ENCODE data around the gene DIDO1.

The DIDO1 gene

GRCh38 chr20:62907384-62908317 is 18.7 kb downstream of the DIDO1 start:
- no peak for DNase-seq

DNA sequence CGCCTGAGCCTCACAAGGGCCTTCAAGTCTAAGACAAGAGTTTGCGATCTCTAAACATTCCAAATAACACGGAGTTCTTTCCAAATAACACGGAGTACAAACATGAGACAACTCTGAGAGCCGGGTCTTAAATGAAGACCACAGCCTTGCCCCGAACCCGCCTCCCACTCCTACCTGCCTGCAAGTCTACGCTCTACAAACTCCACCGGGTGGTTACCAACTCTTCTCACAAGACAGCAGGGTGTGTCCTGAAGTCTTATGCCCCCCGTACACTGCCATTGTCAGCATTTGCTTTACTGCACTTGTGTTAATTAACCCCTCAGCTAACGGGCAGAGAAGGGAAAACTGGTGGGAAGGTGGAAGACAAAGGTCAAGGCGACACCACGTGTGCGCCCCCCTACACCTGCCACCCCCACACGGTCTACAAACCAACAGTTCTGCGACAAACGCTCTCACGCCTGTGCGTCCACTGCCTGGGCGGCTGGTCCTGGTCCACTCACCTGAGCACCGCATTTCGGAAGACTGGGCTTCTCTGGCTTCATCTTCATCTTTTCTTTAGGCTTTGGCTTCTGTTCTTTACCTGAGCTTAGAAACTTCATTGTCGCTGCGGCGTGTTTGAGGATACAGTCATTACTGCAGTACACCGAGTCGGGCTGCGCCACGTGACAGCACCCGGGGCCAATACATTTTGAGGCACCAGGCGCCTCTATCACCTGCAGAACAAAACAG is 19.5 kb downstream of the DIDO1 start:
- DNase-seq: no peak

DNA sequence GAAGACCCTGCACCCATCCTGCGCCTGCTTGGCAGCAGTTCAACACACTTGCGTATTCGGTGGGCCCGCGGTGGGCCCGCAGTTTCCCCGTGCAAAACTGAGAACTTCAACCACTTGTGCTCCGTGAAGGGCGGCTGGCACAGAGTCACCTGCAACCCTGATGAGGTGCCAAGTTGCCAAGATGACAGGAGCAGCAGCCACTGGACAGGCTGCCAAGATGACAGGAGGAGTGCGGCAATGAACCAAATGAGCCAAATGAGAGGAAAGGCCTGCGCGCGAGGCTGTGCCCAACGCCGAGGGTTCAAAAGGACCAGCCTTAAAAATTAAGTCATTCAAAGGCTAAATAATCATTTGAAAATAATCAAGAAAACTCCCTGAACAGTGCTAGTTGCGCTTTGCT is 20.1 kb downstream of the DIDO1 start:
- DNase-seq: no peak

GRCh38 chr20:62905536-62906117 is 20.7 kb downstream of the DIDO1 start:
- DNase-seq: no peak

- DNase-seq: no peak
These were observed 23.2 kb downstream of the DIDO1 start for GRCh38 chr20:62902926-62903615.

- DNase-seq: no peak
These were observed 24.4 kb downstream of the DIDO1 start for GRCh38 chr20:62901891-62902290.

DNA sequence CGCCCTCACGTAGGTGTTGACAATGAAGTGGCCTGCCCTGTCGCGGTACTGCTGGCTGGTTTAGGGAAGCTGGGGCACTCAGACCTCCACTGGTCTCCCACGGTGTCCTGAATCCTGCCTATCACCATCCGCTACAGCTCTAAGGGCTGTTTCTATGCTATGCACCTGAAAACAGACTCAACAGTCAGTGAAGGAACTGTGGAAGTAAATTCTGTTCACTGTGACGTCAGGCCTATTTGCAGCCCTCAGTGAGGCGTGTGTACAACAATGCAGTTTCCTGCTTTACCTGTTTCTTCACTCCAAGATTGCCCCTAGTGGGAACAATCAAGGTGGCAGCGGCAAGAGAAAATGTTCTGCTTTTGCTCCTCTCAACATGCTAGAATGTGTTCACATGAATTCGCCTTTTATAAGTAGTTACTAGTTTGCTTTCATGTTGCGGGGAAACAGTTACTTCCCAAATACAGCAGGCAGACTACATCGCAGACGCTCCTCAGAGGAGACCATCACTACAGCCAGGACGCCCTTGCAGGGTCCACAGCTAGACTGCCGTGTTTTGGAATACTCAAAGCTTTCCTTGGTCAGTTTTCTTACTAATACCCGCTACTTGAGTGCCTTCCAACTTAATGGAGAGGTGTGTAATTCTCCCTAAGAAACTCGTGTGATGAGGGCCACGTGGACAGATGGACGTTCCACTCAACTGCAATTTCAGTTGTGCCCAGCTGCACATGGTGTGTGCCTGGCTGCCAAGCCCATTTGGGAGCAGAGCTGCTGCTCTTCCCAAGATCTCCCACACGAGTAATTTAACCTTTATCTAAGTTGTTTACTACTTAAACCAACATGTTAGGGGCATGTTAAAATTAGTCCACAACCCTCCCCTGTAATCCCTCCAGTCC is 25.4 kb downstream of the DIDO1 start:
- DNase-seq: peak; percentile 71

DNA sequence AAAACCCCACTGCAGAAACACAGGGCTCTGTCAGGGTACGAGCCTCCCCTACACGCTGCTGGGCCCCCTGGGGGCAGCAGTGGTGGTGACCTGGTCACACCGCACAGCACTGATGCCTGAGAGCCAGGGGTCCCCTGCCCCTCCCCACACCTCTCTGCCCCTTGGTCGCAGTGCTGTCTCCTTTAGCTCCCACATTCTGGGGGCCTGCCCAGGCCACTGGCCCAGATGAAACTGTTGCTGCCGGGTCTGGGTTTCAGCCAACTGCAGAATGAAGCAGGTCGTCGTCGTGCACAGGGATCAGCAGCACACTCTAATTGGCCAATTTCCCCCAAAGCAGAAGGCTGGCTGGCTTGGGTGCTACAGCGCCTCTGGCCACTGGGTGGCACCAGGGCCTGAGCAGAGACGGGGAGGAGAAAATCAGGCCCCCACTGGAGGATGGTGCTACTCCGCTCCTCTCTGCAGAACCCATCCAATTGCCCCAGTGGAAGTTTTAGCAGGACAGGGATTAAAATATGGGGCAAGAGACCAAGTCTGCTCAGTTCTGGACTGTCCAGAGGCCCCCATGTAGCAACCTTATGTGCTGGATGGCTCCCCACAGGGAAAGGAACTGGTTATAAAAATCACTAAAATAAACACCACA is 26.1 kb downstream of the DIDO1 start:
- peak; percentile 70 for DNase-seq

DNA sequence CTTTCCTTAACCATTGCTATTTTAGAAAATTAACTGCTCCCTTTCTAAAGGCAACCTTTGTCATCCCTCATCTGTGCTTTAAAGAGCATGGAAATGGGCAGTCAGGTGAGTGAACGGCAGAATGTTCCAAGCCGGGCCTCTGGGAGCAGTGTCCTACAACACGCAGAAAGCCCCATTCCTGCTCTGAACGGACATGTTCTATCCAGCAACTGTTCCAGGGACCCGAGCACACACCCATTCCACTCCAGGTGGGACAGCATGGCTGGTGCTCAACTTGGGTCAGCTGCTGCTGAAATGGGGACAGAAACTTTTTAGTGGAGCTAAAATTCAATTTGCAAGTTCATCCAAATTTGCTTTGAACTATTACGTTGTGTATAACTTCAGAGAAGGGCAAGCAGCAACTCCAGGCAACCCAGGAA is 26.7 kb downstream of the DIDO1 start:
- DNase-seq: no peak

- DNase-seq: no peak
These were observed 27.2 kb downstream of the DIDO1 start for GRCh38 chr20:62898970-62899632.

- no peak for DNase-seq
These were observed 28.0 kb downstream of the DIDO1 start for GRCh38 chr20:62898093-62898964.

- no peak for DNase-seq
These were observed 28.6 kb downstream of the DIDO1 start for GRCh38 chr20:62897666-62898065.

DNA sequence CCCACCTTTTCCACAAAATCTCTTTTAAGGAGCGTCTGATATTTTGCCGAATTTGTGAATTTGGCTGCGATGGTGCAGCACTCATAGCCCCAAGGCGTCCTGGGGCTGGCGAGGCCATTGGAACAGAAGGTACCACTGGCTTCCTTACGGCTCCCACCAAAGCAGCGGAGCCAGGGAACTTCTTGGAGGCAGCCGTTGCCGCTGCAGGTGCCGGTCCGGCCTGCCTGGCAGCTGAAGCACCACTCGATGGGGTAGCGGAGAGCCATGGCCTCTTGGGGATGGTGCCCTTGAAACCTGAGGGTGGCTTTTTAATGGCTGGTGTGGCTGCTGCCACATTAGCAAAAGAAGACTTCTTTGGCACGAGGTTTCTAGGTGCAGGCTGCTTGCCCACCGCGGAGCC is 29.8 kb downstream of the DIDO1 start:
- peak; percentile 48 for DNase-seq

- DNase-seq: no peak
These were observed 30.8 kb downstream of the DIDO1 start for GRCh38 chr20:62895539-62895938.

DNA sequence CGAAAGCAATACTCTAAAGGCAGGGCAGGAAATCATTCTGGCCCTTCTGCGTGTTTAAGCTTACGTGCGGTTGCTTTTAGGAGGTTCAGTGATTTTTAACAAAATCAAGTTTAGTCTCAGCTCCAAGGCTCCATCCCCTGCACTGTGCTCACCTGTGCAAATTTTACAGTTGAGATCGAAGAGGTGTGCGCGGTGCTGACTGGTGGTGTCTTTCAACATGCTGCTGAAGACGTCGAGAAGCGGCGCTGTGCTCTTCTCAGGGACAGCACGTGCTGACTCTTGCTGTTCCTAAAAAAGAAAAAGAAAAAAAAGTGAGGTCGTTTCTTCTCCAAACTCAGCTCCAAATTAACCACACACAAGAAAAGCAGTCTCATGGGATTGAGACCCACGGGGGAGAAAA is 32.0 kb downstream of the DIDO1 start:
- no peak for DNase-seq

GRCh38 chr20:62893700-62894099 is 32.6 kb downstream of the DIDO1 start:
- no peak for DNase-seq

GRCh38 chr20:62892348-62893304 is 33.7 kb downstream of the DIDO1 start:
- no peak for DNase-seq

DNA sequence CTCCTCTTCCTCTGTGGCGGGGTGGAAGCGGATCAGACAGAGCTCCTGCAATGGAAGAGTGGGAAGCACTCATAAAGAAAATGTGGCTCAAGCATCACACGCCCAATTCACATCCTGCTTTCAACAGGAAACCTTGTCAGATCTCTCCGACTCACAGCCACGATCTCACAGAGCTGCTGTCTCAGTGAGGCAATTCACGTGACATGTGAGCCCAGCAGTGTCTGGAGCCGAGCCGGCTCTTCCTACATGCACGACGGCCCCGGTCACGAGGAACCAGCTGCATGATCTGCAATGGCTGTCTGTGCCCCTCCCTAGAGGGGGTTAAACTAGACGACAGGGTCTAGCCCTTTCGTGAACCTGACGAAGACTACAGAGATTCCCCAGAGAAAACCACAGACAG is 35.2 kb downstream of the DIDO1 start:
- DNase-seq: no peak

DNA sequence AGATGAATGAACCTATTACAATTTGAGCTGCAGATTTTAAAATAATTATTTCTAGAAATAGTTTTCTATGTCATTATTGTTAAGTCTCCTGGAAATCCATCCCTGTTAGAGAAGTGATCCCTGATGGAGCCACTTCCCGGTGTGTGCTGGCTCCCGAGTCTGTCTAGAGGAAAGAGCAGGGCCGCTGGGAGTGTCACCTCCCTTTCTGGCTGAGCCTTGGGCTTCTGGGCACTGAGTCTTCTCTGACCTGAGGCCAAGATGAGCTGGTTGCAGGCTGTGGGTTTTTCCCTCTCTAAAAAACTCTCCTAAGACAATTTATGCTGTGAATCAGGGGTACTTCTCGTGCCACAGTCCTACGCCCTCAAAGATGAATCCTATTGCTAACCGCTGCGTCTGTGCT is 35.9 kb downstream of the DIDO1 start:
- DNase-seq: no peak

Data from NCI-H2029 (cell line).